Measurements from ENCODE around the gene LTA4H. TPM values are rescaled to one million over a fixed set of nuclear protein-coding genes. Genes with fewer than 3 reads are reported as not detected.

LTA4H gene
- polyA plus RNA-seq, 1 donor (not counting 4 experiments of a cell fraction or from before 2014, with no cell fraction given) = 183 TPM

- H3K9me1 ChIP-seq (ENCODE audit: control insufficient read depth, extremely low read depth, insufficient read depth, low read length) = no peaks in the 10 kb centered on the region
- dilution Hi-C loops (cut with MboI; ENCODE audit: extremely low pct_ligation_motif_present, low sequenced_read_pairs) = no loop called here
- no peaks in the 10 kb centered on the region for H3K27me3 ChIP-seq (ENCODE audit: control insufficient read depth, extremely low read depth, insufficient read depth, low read length)
- no peaks in the 10 kb centered on the region for H3K79me2 ChIP-seq (ENCODE audit: control insufficient read depth, insufficient read depth, low read length)
- no peak overlapping the region for H3K4me3 ChIP-seq (ENCODE audit: control insufficient read depth in 2 of 3, extremely low read depth in 1 of 3, insufficient read depth in 2 of 3, low read depth in 1 of 3, low read length in 3 of 3)
- TF ChIP-seq CTCF (optimal IDR thresholded peaks at IDR 0.05 in 1 of 3, IDR thresholded peaks at IDR 0.05 in 1 of 3, conservative IDR thresholded peaks at IDR 0.05 in 1 of 3; ENCODE audit: extremely low read depth in 1 of 3, insufficient read depth in 2 of 3, low read length in 3 of 3) (no peak), EZH2 (IDR thresholded peaks at IDR 0.05; ENCODE audit: low read length) (no peak)
- H3K36me3 ChIP-seq (ENCODE audit: control insufficient read depth in 2 of 2, extremely low read depth in 1 of 2, insufficient read depth in 2 of 2, low read length in 2 of 2) = no peaks in the 10 kb centered on the region
- H3K9ac ChIP-seq (ENCODE audit: control insufficient read depth, extremely low read depth, insufficient read depth, low read length) = no peak overlapping the region
- H3K4me2 ChIP-seq (ENCODE audit: control insufficient read depth, extremely low read depth, insufficient read depth, low read depth, low read length) = no peak overlapping the region
- no peaks in the 10 kb centered on the region for H3K9me3 ChIP-seq (ENCODE audit: control insufficient read depth, low read depth, low read length)
- no peak overlapping the region for H2AFZ ChIP-seq (ENCODE audit: control insufficient read depth, low read length)
- FAIRE-seq = no peak
- no peak for DNase-seq (ENCODE audit: low read depth, low spot score)
- no peak overlapping the region for H3K27ac ChIP-seq (ENCODE audit: control insufficient read depth, insufficient read depth, low read length)
- H4K20me1 ChIP-seq (ENCODE audit: control insufficient read depth, extremely low read depth, insufficient read depth, low read length) = no peaks in the 10 kb centered on the region
- H3K4me1 ChIP-seq (ENCODE audit: control insufficient read depth, extremely low read depth, insufficient read depth, low read length) = no peaks in the 10 kb centered on the region
These were observed 45.8 kb downstream of the LTA4H start for GRCh38 chr12:95989504-95990123.

- no peaks in the 10 kb centered on the region for H3K9me1 ChIP-seq (ENCODE audit: control insufficient read depth, extremely low read depth, insufficient read depth, low read length)
- no peak for TF ChIP-seq EZH2 (IDR thresholded peaks at IDR 0.05; ENCODE audit: low read length)
- no peak for TF ChIP-seq CTCF (optimal IDR thresholded peaks at IDR 0.05 in 1 of 3, IDR thresholded peaks at IDR 0.05 in 1 of 3, conservative IDR thresholded peaks at IDR 0.05 in 1 of 3; ENCODE audit: extremely low read depth in 1 of 3, insufficient read depth in 2 of 3, low read length in 3 of 3)
- FAIRE-seq (no peak), DNase-seq (ENCODE audit: low read depth, low spot score) (no peak)
- H3K4me1 ChIP-seq (ENCODE audit: control insufficient read depth, extremely low read depth, insufficient read depth, low read length) = no peaks in the 10 kb centered on the region
- no peak overlapping the region for H3K4me2 ChIP-seq (ENCODE audit: control insufficient read depth, extremely low read depth, insufficient read depth, low read depth, low read length)
- no peak overlapping the region for H3K9ac ChIP-seq (ENCODE audit: control insufficient read depth, extremely low read depth, insufficient read depth, low read length)
- H3K27me3 ChIP-seq (ENCODE audit: control insufficient read depth, extremely low read depth, insufficient read depth, low read length) = no peaks in the 10 kb centered on the region
- no peak overlapping the region for H3K4me3 ChIP-seq (ENCODE audit: control insufficient read depth in 2 of 3, extremely low read depth in 1 of 3, insufficient read depth in 2 of 3, low read depth in 1 of 3, low read length in 3 of 3)
- H3K79me2 ChIP-seq (ENCODE audit: control insufficient read depth, insufficient read depth, low read length) = no peaks in the 10 kb centered on the region
- H3K9me3 ChIP-seq (ENCODE audit: control insufficient read depth, low read depth, low read length) = no peaks in the 10 kb centered on the region
- dilution Hi-C loops (cut with MboI; ENCODE audit: extremely low pct_ligation_motif_present, low sequenced_read_pairs) = no loop called here
- no peak overlapping the region for H2AFZ ChIP-seq (ENCODE audit: control insufficient read depth, low read length)
- no peaks in the 10 kb centered on the region for H4K20me1 ChIP-seq (ENCODE audit: control insufficient read depth, extremely low read depth, insufficient read depth, low read length)
- H3K27ac ChIP-seq (ENCODE audit: control insufficient read depth, insufficient read depth, low read length) = no peak overlapping the region
- H3K36me3 ChIP-seq (ENCODE audit: control insufficient read depth in 2 of 2, extremely low read depth in 1 of 2, insufficient read depth in 2 of 2, low read length in 2 of 2) = no peaks in the 10 kb centered on the region
These were observed 46.7 kb downstream of the LTA4H start for GRCh38 chr12:95988506-95989275.
